Naive B cell (primary cell): ENCODE measurements around the gene GCNT1. TPM values are rescaled to one million over a fixed set of nuclear protein-coding genes. Genes with fewer than 3 reads are reported as not detected.
"Not testable (repeated sequence)": the region's sequence is repeated elsewhere in the genome, so short reads cannot be mapped to it uniquely, and the experiment has no call there.

ENCODE experiments used
- ATAC-seq, 2 donors: fragments of 150-1000 bp; cut with Tn5 transposase; 2 replicates each; pipeline ENCODE4 v1.10.0; 2021; ENCODE audit warnings: low read depth in 2 of 2, mild to moderate bottlenecking in 2 of 2, moderate library complexity in 2 of 2
- DNase-seq: peaks from one replicate; pipeline ENCODE4 v3.0.0; 2022
- H3K27ac Mint-ChIP-seq, 6 donors: one replicate each; pipeline ENCODE4 v1.8.0; 2020 to 2022; ENCODE audit warnings: mild to moderate bottlenecking in 6 of 6, mixed read lengths in 6 of 6, moderate library complexity in 5 of 6, inconsistent platforms in 2 of 6
- H3K27me3 Mint-ChIP-seq, 3 donors: one replicate each; pipeline ENCODE4 v1.8.0; 2021 to 2022; ENCODE audit warnings: mixed read lengths in 3 of 3, mild to moderate bottlenecking in 1 of 3
- H3K36me3 Mint-ChIP-seq, 2 donors: one replicate each; pipeline ENCODE4 v1.8.0; 2020 to 2022; ENCODE audit warnings: mixed read lengths in 2 of 2, inconsistent platforms in 1 of 2, mild to moderate bottlenecking in 1 of 2
- H3K4me1 Mint-ChIP-seq, 3 donors: one replicate each; pipeline ENCODE4 v1.8.0; 2020 to 2022; ENCODE audit warnings: mixed read lengths in 3 of 3, inconsistent platforms in 1 of 3, mild to moderate bottlenecking in 1 of 3, moderate library complexity in 1 of 3
- H3K4me3 Mint-ChIP-seq, 8 donors: one replicate each; pipeline ENCODE4 v1.8.0; 2020 to 2022; ENCODE audit warnings: mild to moderate bottlenecking in 8 of 8, mixed read lengths in 8 of 8, moderate library complexity in 8 of 8, inconsistent platforms in 2 of 8
- H3K9me3 Mint-ChIP-seq, 7 donors: one replicate each; pipeline ENCODE4 v1.8.0; 2020 to 2022; ENCODE audit warnings: mixed read lengths in 7 of 7, mild to moderate bottlenecking in 5 of 7, inconsistent platforms in 2 of 7, moderate library complexity in 1 of 7
- polyA plus RNA-seq, 6 donors: library from polyadenylated mRNA; unstranded; fragments of 300-500 nt; fragmentation: Illumina TruSeq; gene quantifications; one replicate each; pipeline ENCODE4 v1.2.3, GENCODE V29; 2021; ENCODE audit warnings: low read depth in 6 of 6

The GCNT1 gene
- polyA plus RNA-seq, 6 donors from 2014 or later = 60.2 to 135 (median 78.5) TPM

- peak overlapping the region in 1 of 6 donors; percentile 85 for H3K27ac Mint-ChIP-seq
- ATAC-seq (no peak), DNase-seq (no peak)
- H3K4me3 Mint-ChIP-seq = no peak overlapping the region
- H3K9me3 Mint-ChIP-seq = peaks cover 0 to 6% (median 0%) of the 10 kb centered on the region in 7 donors
- H3K36me3 Mint-ChIP-seq = peaks cover 27 to 39% of the 10 kb centered on the region in 2 donors
- H3K27me3 Mint-ChIP-seq = no peaks in the 10 kb centered on the region
- H3K4me1 Mint-ChIP-seq = peaks cover 8 to 17% (median 8%) of the 10 kb centered on the region in 3 donors
Observed at GRCh38 chr9:76519075-76519835, 60.3 kb downstream of the GCNT1 start.

GRCh38 chr9:76521244-76521681, 62.3 kb downstream of the GCNT1 start:
- DNase-seq (no peak), ATAC-seq (no peak)
- Mint-ChIP-seq H3K27me3 (no peaks in the 10 kb centered on the region), H3K4me3 (no peak overlapping the region), H3K36me3 (peaks cover 25 to 36% of the 10 kb centered on the region in 2 donors), H3K4me1 (peaks cover 8 to 20% (median 12%) of the 10 kb centered on the region in 3 donors), H3K27ac (no peak overlapping the region), H3K9me3 (no peaks in the 10 kb centered on the region)

- Mint-ChIP-seq H3K27me3 (no peaks in the 10 kb centered on the region), H3K9me3 (no peaks in the 10 kb centered on the region), H3K4me1 (peaks cover 8 to 15% (median 12%) of the 10 kb centered on the region in 3 donors), H3K4me3 (no peak overlapping the region), H3K36me3 (peaks cover 20 to 31% of the 10 kb centered on the region in 2 donors), H3K27ac (peak overlapping the region in 2 of 6 donors; percentile 28 to 78)
- ATAC-seq = no peak
- DNase-seq = no peak
Observed at GRCh38 chr9:76521906-76522305, 62.9 kb downstream of the GCNT1 start.

GRCh38 chr9:76523617-76524200, 64.7 kb downstream of the GCNT1 start:
- not testable (repeated sequence) for DNase-seq, ATAC-seq, H3K27me3 Mint-ChIP-seq, H3K4me3 Mint-ChIP-seq, H3K9me3 Mint-ChIP-seq, H3K27ac Mint-ChIP-seq
- peaks cover 10 to 22% of the 10 kb centered on the region in 2 donors for H3K36me3 Mint-ChIP-seq
- H3K4me1 Mint-ChIP-seq = peaks cover 8 to 15% (median 8%) of the 10 kb centered on the region in 3 donors

- H3K4me1 Mint-ChIP-seq = peaks cover 12 to 28% (median 17%) of the 10 kb centered on the region in 3 donors
- DNase-seq = no peak
- H3K27ac Mint-ChIP-seq = peak overlapping the region in 1 of 6 donors; percentile 79
- no peaks in the 10 kb centered on the region for H3K27me3 Mint-ChIP-seq
- no peak for ATAC-seq
- H3K9me3 Mint-ChIP-seq = peaks cover 0 to 3% (median 0%) of the 10 kb centered on the region in 7 donors
- H3K4me3 Mint-ChIP-seq = no peak overlapping the region
- peaks cover 15 to 18% of the 10 kb centered on the region in 2 donors for H3K36me3 Mint-ChIP-seq
Observed at GRCh38 chr9:76525196-76525595, 66.2 kb downstream of the GCNT1 start.

- Mint-ChIP-seq H3K9me3 (peaks cover 0 to 3% (median 0%) of the 10 kb centered on the region in 7 donors), H3K4me3 (no peak overlapping the region), H3K27ac (peak overlapping the region in 2 of 6 donors; percentile 2 to 24), H3K27me3 (no peaks in the 10 kb centered on the region), H3K36me3 (peaks cover 13% of the 10 kb centered on the region in 2 donors), H3K4me1 (peaks cover 12 to 30% (median 24%) of the 10 kb centered on the region in 3 donors)
- ATAC-seq (no peak), DNase-seq (no peak)
Observed at GRCh38 chr9:76526026-76526425, 67.0 kb downstream of the GCNT1 start.

- Mint-ChIP-seq H3K36me3 (peaks cover 4 to 5% of the 10 kb centered on the region in 2 donors), H3K4me3 (no peak overlapping the region), H3K9me3 (peaks cover 0 to 3% (median 0%) of the 10 kb centered on the region in 7 donors), H3K27me3 (no peaks in the 10 kb centered on the region), H3K4me1 (peaks cover 9 to 27% (median 22%) of the 10 kb centered on the region in 3 donors), H3K27ac (no peak overlapping the region)
- ATAC-seq = no peak
- DNase-seq = no peak
Observed at GRCh38 chr9:76528056-76528455, 69.1 kb downstream of the GCNT1 start.

GRCh38 chr9:76528642-76529190, 69.7 kb downstream of the GCNT1 start:
- H3K36me3 Mint-ChIP-seq = peaks cover 4 to 5% of the 10 kb centered on the region in 2 donors
- no peak for DNase-seq
- peaks cover 12 to 33% (median 27%) of the 10 kb centered on the region in 3 donors for H3K4me1 Mint-ChIP-seq
- H3K9me3 Mint-ChIP-seq = peaks cover 0 to 3% (median 0%) of the 10 kb centered on the region in 7 donors
- H3K4me3 Mint-ChIP-seq = no peak overlapping the region
- H3K27me3 Mint-ChIP-seq = no peaks in the 10 kb centered on the region
- ATAC-seq = no peak
- H3K27ac Mint-ChIP-seq = peak overlapping the region in 1 of 6 donors; percentile 83

GRCh38 chr9:76529653-76530052, 70.7 kb downstream of the GCNT1 start:
- Mint-ChIP-seq H3K4me3 (peak overlapping the region in 4 of 8 donors; percentile 10 to 36 (median 28)), H3K27ac (peak overlapping the region in 2 of 6 donors; percentile 16 to 47), H3K9me3 (peaks cover 0 to 3% (median 0%) of the 10 kb centered on the region in 7 donors), H3K27me3 (no peaks in the 10 kb centered on the region), H3K36me3 (peaks cover 4 to 5% of the 10 kb centered on the region in 2 donors), H3K4me1 (peaks cover 16 to 36% (median 27%) of the 10 kb centered on the region in 3 donors)
- DNase-seq (no peak), ATAC-seq (no peak)

- ATAC-seq (no peak), DNase-seq (no peak)
- peaks cover 12 to 35% (median 22%) of the 10 kb centered on the region in 3 donors for H3K4me1 Mint-ChIP-seq
- H3K27me3 Mint-ChIP-seq = no peaks in the 10 kb centered on the region
- peaks cover 4 to 5% of the 10 kb centered on the region in 2 donors for H3K36me3 Mint-ChIP-seq
- peak overlapping the region in 4 of 6 donors; percentile 56 to 87 (median 76) for H3K27ac Mint-ChIP-seq
- peaks cover 0 to 3% (median 0%) of the 10 kb centered on the region in 7 donors for H3K9me3 Mint-ChIP-seq
- H3K4me3 Mint-ChIP-seq = peak overlapping the region in 6 of 8 donors; percentile 9 to 70 (median 39)
Observed at GRCh38 chr9:76530458-76531110, 71.6 kb downstream of the GCNT1 start.

- H3K4me1 Mint-ChIP-seq = peaks cover 12 to 35% (median 22%) of the 10 kb centered on the region in 3 donors
- peak overlapping the region in 1 of 8 donors; percentile 49 for H3K4me3 Mint-ChIP-seq
- peaks cover 0 to 3% (median 0%) of the 10 kb centered on the region in 7 donors for H3K9me3 Mint-ChIP-seq
- H3K27ac Mint-ChIP-seq = peak overlapping the region in 3 of 6 donors; percentile 16 to 56 (median 41)
- H3K27me3 Mint-ChIP-seq = no peaks in the 10 kb centered on the region
- ATAC-seq = no peak
- H3K36me3 Mint-ChIP-seq = peaks cover 4 to 5% of the 10 kb centered on the region in 2 donors
- no peak for DNase-seq
Observed at GRCh38 chr9:76531231-76531780, 72.3 kb downstream of the GCNT1 start.

GRCh38 chr9:76532877-76533276, 73.9 kb downstream of the GCNT1 start:
- DNase-seq, ATAC-seq, H3K36me3 Mint-ChIP-seq, H3K27me3 Mint-ChIP-seq, H3K9me3 Mint-ChIP-seq: not testable (repeated sequence)
- H3K4me3 Mint-ChIP-seq = peak overlapping the region in 1 of 8 donors; percentile 9
- H3K4me1 Mint-ChIP-seq = peaks cover 12 to 35% (median 22%) of the 10 kb centered on the region in 3 donors
- H3K27ac Mint-ChIP-seq = peak overlapping the region in 5 of 6 donors; percentile 4 to 92 (median 63)
